ENCODE measurements around the gene USP8.

Gene USP8

DNA sequence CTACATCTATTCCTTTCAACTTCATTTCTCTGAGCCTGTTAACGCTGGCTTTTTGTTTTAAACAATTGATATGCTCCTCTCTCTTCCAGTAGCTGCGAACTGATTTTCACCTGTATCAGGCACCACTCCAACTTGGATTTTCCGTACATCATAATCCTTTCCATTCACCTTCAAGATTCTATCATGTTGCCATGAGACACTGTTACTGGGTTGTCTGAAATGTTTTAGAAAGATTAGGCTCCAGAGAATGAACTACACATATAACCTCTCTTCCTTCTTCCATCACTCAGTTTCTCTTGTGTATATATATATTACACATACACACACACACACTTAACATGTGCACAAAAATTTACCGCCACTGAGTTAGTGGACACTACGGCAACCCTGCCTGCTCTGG is 122.4 kb downstream of the USP8 start, which contains the start of gene USP50:
TSS of gene USP50 (minus strand) at position 101 of the 400 bp plus-strand sequence. CDS start 141 bp downstream, outside the sequence.
- no peak for DNase-seq

DNA sequence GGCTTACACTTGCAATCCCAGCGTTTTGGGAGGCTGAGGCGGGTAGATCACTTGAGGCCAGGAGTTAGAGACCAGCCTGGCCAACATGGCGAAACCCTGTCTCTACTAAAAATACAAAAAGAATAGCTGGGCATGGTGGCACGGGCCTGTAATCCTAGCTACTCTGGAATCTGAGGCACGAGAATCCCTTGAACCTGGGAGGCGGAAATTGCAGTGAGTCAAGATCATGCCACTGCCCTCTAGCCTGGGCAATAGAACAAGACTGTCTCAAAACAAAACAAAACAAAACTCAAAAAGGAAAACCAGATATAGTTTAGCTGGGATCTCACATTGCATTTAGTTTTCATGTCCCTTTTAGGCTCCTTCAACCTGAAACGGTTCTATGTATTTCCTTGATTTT is 125.1 kb downstream of the USP8 start:
- no peak for DNase-seq

DNA sequence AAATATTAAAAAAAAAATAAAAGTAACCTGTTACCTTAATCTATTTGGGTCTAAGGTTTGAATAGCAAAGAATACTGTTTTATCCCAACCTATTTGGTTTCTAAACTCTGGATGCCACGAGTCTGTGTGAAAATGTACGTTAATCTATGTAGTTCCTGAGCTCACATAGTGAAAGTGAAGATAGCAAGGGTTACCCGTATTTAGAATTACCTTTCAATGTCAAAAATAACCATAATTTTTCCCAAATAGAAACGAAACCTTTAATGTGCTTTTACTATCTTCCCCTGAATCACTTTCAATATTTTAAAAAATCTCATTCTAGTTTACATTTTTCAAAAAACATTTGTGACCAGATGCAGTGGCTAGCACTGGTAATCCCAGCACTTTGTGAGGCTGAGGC is 128.0 kb downstream of the USP8 start:
- no peak for DNase-seq

DNA sequence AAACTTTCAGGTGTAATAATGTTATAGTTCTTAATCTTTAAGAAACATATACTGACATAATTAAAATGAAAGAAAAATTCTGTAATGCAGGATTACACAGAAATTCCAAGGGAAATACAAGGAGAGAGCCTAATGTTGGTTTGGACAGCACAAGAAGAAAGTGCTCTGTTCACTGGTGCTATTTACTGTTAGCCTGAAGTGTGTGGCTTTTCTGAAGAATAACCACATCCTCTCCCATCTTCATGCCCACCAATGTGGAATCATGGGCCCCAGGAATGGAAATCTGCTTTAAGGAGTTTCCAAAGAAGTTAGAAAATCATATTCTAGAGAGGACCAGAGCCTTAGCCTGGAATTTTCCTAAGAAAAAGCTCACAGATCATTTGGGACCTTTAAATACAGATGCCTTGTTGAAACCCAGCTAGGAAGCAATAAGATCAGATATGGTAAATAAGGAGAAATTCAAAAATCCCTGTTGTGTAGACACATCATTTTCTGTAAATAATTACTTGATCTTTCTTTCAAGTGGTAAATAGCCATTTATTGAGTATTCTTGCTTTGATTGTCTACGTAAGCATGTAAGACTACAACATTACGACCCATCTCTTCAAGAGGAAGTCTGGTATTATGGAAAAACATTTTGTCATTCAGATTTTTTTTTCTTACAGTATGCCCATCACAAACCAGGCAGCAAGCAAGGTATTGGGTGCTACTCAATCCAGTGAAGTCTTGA is 132.6 kb downstream of the USP8 start:
- no peak for DNase-seq

DNA sequence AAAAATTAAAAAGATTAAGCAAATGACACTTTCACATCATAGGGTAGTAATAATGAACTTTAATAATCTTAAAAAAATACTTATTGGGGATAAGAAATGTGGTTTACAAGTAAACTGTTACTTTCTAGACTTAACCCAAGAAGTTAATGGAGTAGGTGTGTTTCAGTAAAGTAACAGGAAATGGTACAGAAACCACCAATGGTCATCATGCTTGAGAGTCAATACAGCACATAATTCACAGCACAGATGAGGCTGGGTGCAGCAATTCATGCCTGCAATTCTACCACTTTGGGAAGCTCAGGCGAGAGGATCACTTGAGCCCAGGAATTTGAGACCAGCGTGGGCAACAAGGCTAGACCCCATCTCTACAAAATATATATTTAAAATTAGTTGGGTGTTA is 133.8 kb downstream of the USP8 start:
- DNase-seq: no peak

DNA sequence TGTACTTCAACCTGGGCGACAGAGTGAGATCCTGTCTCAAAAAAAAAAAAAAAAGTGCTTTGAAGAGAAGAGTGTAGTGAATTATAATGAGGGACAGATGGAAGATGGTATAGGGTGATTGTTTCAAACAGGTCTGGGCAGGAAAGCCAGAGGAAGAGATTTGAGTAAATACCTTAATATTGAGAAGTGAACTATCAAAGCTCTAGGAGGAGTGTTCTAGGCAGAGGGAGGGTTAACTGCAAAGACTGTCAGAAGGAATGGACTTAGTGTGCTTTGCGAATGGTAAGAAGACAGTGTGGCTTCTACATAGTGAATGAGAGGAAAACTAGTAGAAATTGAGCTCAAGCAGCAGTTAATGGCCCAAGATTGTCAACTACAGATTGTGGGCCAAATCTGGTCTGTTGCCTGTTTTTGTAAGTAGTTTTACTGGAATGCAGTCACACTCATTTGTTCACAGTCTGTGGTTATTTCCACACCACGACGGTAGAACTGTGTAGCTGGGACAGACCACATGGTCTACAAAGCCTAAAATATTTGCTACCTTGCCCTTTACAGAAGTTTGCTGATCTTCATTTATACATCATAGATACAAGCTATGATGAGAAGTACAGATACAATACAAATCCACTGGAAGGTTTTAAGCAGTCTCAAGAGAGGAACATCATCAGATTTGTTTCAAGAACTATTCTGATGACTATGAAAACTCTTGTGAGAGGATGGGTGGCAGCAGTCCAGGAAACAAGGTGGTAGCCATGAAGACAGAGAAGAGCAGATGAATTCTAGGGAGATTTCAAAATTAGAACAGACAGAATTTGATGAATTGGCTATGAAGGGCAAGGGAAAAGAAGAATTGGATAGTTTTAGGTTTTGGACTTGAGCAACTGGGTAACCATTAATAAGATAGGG is 138.8 kb downstream of the USP8 start:
- no peak for DNase-seq

DNA sequence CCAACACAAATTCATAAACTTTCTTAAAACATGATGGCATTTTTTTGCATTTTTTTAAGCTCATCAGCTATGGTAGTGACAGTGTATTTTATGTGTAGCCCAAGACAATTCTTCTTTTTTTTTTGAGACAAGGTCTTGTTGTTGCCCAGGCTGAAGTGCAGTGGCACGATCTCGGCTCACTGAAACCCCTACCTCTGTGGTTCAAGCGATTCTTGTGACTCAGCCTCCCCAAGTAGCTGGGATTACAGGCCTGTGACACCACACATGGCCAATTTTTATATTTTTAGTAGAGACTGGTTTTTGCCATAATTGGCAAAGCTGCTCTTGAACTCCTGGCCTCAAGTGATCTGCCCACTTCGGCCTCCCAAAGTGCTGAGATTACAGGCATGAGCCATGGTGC is 139.6 kb downstream of the USP8 start:
- DNase-seq: no peak
